ENCODE measurements around the gene FGF12.

DNA sequence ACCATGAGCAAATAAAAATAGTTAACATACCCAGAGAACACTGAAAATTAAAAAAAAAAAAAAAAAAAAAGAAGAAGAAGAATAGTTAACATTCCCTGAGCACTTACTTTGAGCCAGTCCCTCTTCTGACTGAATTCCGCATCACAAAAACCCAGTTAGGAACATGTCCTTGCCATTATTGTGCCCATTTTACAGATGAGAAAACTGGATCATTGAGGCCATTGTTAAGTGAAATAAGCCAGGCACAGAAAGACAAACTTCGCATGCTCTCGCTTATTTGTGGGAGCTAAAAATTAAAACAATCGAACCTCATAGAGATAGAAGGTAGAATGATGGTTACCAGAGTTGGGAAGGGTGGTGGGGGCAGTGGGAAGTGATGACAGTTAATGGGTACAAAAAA, 119.5 kb downstream of the FGF12 start:
- TF ChIP-seq, protein P1, sequence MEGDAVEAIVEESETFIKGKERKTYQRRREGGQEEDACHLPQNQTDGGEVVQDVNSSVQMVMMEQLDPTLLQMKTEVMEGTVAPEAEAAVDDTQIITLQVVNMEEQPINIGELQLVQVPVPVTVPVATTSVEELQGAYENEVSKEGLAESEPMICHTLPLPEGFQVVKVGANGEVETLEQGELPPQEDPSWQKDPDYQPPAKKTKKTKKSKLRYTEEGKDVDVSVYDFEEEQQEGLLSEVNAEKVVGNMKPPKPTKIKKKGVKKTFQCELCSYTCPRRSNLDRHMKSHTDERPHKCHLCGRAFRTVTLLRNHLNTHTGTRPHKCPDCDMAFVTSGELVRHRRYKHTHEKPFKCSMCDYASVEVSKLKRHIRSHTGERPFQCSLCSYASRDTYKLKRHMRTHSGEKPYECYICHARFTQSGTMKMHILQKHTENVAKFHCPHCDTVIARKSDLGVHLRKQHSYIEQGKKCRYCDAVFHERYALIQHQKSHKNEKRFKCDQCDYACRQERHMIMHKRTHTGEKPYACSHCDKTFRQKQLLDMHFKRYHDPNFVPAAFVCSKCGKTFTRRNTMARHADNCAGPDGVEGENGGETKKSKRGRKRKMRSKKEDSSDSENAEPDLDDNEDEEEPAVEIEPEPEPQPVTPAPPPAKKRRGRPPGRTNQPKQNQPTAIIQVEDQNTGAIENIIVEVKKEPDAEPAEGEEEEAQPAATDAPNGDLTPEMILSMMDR (IDR thresholded peaks at IDR 0.05; ENCODE audit: low read depth, low read length) = no peak
- no peak for TF ChIP-seq EZH2phosphoT487 (IDR thresholded peaks at IDR 0.05; ENCODE audit: low read depth)

Measured in OCI-LY3 (cell line).